Lower leg skin (tissue), 3 donors: ENCODE data around the gene ANKRD33B.

Experiments used
- CTCF ChIP-seq, 3 donors: fragments of 450-650 bp; IDR thresholded peaks; one replicate each; pipeline ENCODE4 v1.5.1; 2016; ENCODE audit warnings: antibody characterized with exemption in 3 of 3, mild to moderate bottlenecking in 3 of 3, moderate library complexity in 2 of 3
- POLR2A ChIP-seq, 2 donors: fragments of 450-650 bp; IDR thresholded peaks; one replicate each; pipeline ENCODE4 v1.6.1; 2016 to 2017; ENCODE audit warnings: antibody characterized with exemption in 2 of 2, mild to moderate bottlenecking in 1 of 2, moderate library complexity in 1 of 2

GRCh38 chr5:10563110-10563944 is 543 bp upstream of the ANKRD33B start:
- no peak for TF ChIP-seq CTCF (IDR thresholded peaks at IDR 0.05)
- no peak for TF ChIP-seq POLR2A (IDR thresholded peaks at IDR 0.05)
